Testis (tissue), 2 donors: Measurements from ENCODE around the gene TNRC6C.

ENCODE experiments used
- CTCF ChIP-seq, 3 experiments: fragments of 450-650 bp in 2 of 3; fragments of 200-600 bp in 1 of 3; sonication (generic) in 1 of 3; IDR thresholded peaks; one replicate each; pipeline ENCODE4 v1.5.1; 2016 to 2019; ENCODE audit warnings: antibody characterized with exemption in 3 of 3, mild to moderate bottlenecking in 2 of 3, moderate library complexity in 1 of 3
- POLR2A ChIP-seq: fragments of 450-650 bp; IDR thresholded peaks from one replicate; pipeline ENCODE4 v1.6.1; 2017; ENCODE audit warnings: antibody characterized with exemption, mild to moderate bottlenecking, moderate library complexity

GRCh38 chr17:77943971-77944370 is 14.5 kb upstream of the TNRC6C start:
- TF ChIP-seq CTCF (IDR thresholded peaks at IDR 0.05) (no peak), POLR2A (no peak)
